NCI-H146 (cell line): Measurements from ENCODE around the gene MPRIP.

Experiments
- DNase-seq: peaks from one replicate; lab custom pipeline; 2025; lab: John Stamatoyannopoulos, UW

Gene MPRIP

GRCh38 chr17:17069849-17070248, 27.6 kb downstream of the MPRIP start:
- no peak for DNase-seq

- DNase-seq: no peak
Measured at GRCh38 chr17:17070931-17071330, 28.7 kb downstream of the MPRIP start.

GRCh38 chr17:17071531-17072360, 29.5 kb downstream of the MPRIP start:
- no peak for DNase-seq

- no peak for DNase-seq
Measured at GRCh38 chr17:17072546-17072945, 30.3 kb downstream of the MPRIP start.

- DNase-seq: no peak
Measured at GRCh38 chr17:17073030-17073564, 30.8 kb downstream of the MPRIP start.

- no peak for DNase-seq
Measured at GRCh38 chr17:17073581-17074403, 31.5 kb downstream of the MPRIP start.

GRCh38 chr17:17075125-17075781, 33.0 kb downstream of the MPRIP start:
- peak; percentile 27 for DNase-seq

GRCh38 chr17:17076066-17076465, 33.8 kb downstream of the MPRIP start:
- no peak for DNase-seq

GRCh38 chr17:17077101-17077500, 34.8 kb downstream of the MPRIP start:
- DNase-seq: no peak

GRCh38 chr17:17077861-17078732, 35.8 kb downstream of the MPRIP start:
- DNase-seq: no peak

- DNase-seq: no peak
Measured at GRCh38 chr17:17078832-17079231, 36.6 kb downstream of the MPRIP start.

GRCh38 chr17:17079336-17079735, 37.1 kb downstream of the MPRIP start:
- no peak for DNase-seq

- no peak for DNase-seq
Measured at GRCh38 chr17:17079761-17080160, 37.5 kb downstream of the MPRIP start.

GRCh38 chr17:17080181-17080631, 37.9 kb downstream of the MPRIP start:
- no peak for DNase-seq

GRCh38 chr17:17080781-17081180, 38.5 kb downstream of the MPRIP start:
- DNase-seq: no peak

GRCh38 chr17:17081304-17081940, 39.2 kb downstream of the MPRIP start:
- no peak for DNase-seq

- DNase-seq: no peak
Measured at GRCh38 chr17:17082878-17083277, 40.6 kb downstream of the MPRIP start.

- DNase-seq: no peak
Measured at GRCh38 chr17:17084317-17084835, 42.1 kb downstream of the MPRIP start.

GRCh38 chr17:17084941-17085340, 42.7 kb downstream of the MPRIP start:
- DNase-seq: no peak

GRCh38 chr17:17086585-17086984, 44.3 kb downstream of the MPRIP start:
- DNase-seq: no peak
